Spleen (tissue), 11 donors: ENCODE measurements around the gene VASN. TPM values are rescaled to one million over a fixed set of nuclear protein-coding genes. Genes with fewer than 3 reads are reported as not detected.
"Not testable (repeated sequence)": the region's sequence is repeated elsewhere in the genome, so short reads cannot be mapped to it uniquely, and the experiment has no call there.

Source experiments
- DNase-seq: peaks from one replicate; pipeline ENCODE4 v3.0.0-alpha.2; 2020
- H3K27ac ChIP-seq, 8 donors: fragments of 200-600 bp; sonication (generic) in 7 of 8; 1 replicate in 4 of 8; 2 replicates in 4 of 8; pipeline versions ENCODE4 v1.5.0 to v1.8.0; 2016 to 2021; ENCODE audit warnings: inconsistent platforms in 4 of 8, mild to moderate bottlenecking in 4 of 8, moderate library complexity in 1 of 8
- H3K27me3 ChIP-seq, 7 donors: fragments of 200-600 bp; sonication (generic) in 6 of 7; replicated peaks in 1 of 7; 1 replicate in 4 of 7; 2 replicates in 3 of 7; pipeline versions ENCODE4 v1.5.0 to v1.8.0; 2016 to 2021; ENCODE audit warnings: inconsistent platforms in 3 of 7, mild to moderate bottlenecking in 1 of 7
- H3K36me3 ChIP-seq, 6 donors: fragments of 200-600 bp; sonication (generic) in 5 of 6; 1 replicate in 4 of 6; 2 replicates in 2 of 6; pipeline versions ENCODE4 v1.5.0 to v1.8.0; 2016 to 2021; ENCODE audit warnings: inconsistent platforms in 2 of 6
- H3K4me1 ChIP-seq, 6 donors: fragments of 200-600 bp; sonication (generic) in 5 of 6; 1 replicate in 3 of 6; 2 replicates in 3 of 6; pipeline versions ENCODE4 v1.5.0 to v1.8.0; 2016 to 2021; ENCODE audit warnings: inconsistent platforms in 3 of 6
- H3K4me3 ChIP-seq, 8 donors: fragments of 200-600 bp; sonication (generic) in 7 of 8; 1 replicate in 4 of 8; 2 replicates in 4 of 8; pipeline versions ENCODE4 v1.5.0 to v1.8.0; 2016 to 2021; ENCODE audit warnings: inconsistent platforms in 4 of 8, mild to moderate bottlenecking in 4 of 8, moderate library complexity in 2 of 8
- H3K9me3 ChIP-seq, 8 donors: fragments of 200-600 bp; sonication (generic) in 7 of 8; 1 replicate in 4 of 8; 2 replicates in 4 of 8; pipeline versions ENCODE4 v1.5.0 to v1.8.0; 2016 to 2021; ENCODE audit warnings: inconsistent platforms in 4 of 8
- POLR2A ChIP-seq, 3 donors: fragments of 450-650 bp; IDR thresholded peaks; one replicate each; pipeline ENCODE4 v1.5.1; 2017; ENCODE audit warnings: antibody characterized with exemption in 3 of 3, mild to moderate bottlenecking in 1 of 3
- POLR2AphosphoS5 ChIP-seq, 3 donors: sonication (generic); formaldehyde crosslinking; IDR thresholded peaks; one replicate each; pipeline ENCODE4 v1.5.1; 2017; ENCODE audit warnings: antibody characterized with exemption in 3 of 3
- WGBS, 5 donors: extraction: QIAGEN DNeasy Blood & Tissue Kit in 3 of 5; methylation state at CpG; one replicate each; pipeline versions ENCODE4 v1.1.5 to v1.1.7; 2013 to 2018; 5-methylcytosine and 5-hydroxymethylcytosine counted together
- intact Hi-C: fragments of 100-400 bp; cut with DNase I; formaldehyde crosslinking; loops from one replicate; pipeline ENCODE4 v1.15.0; 2023; ENCODE audit warnings: low total_unique reads
- polyA plus RNA-seq, 3 donors: library from polyadenylated mRNA; stranded (reverse); fragments of 200-250 nt; gene quantifications; one replicate each; pipeline ENCODE4 v1.2.1, GENCODE V29; 2013
- total RNA-seq, 7 donors: library from RNA; depleted of rRNA in 3 of 7; stranded (reverse); fragments of >200 nt in 3 of 7; fragmentation: NEBNext Ultra II Directional in 4 of 7; extraction: Animal tissue kit (Norgen Biotek cat#: 25700) in 4 of 7; gene quantifications; one replicate each; pipeline versions ENCODE4 v1.1.0 to v1.2.1, GENCODE V29; 2016 to 2021
- TF ChIP-seq, protein P1 (sequence below), 11 experiments: fragments of 200-600 bp in 7 of 11; fragments of 450-650 bp in 4 of 11; sonication (generic) in 4 of 11; IDR thresholded peaks in 8 of 11; conservative IDR thresholded peaks in 3 of 11; 1 replicate in 7 of 11; 2 replicates in 4 of 11; pipeline versions ENCODE4 v1.4.0 to v1.8.0; 2016 to 2021; ENCODE audit warnings: antibody characterized with exemption in 11 of 11, inconsistent platforms in 4 of 11, mild to moderate bottlenecking in 1 of 11
- donor health status: healthy with polysubstance abuse.
- donor health status: DM: no; HTN: no; CAD: no; lungs with moderate emphysema.
- donor health status: DM: no; HTN: no; CAD: no.
- donor health status: Bipolar disorder and iron deficiency.
- donor health status: healthy.
- donor health status: DM: no; HTN: no; CAD: no.
- donor health status: DM: yes; HTN: yes; CAD: no.

The VASN gene
- total and polyA plus RNA-seq, 10 donors = 2.0 to 24.9 (median 11.2) TPM

DNA sequence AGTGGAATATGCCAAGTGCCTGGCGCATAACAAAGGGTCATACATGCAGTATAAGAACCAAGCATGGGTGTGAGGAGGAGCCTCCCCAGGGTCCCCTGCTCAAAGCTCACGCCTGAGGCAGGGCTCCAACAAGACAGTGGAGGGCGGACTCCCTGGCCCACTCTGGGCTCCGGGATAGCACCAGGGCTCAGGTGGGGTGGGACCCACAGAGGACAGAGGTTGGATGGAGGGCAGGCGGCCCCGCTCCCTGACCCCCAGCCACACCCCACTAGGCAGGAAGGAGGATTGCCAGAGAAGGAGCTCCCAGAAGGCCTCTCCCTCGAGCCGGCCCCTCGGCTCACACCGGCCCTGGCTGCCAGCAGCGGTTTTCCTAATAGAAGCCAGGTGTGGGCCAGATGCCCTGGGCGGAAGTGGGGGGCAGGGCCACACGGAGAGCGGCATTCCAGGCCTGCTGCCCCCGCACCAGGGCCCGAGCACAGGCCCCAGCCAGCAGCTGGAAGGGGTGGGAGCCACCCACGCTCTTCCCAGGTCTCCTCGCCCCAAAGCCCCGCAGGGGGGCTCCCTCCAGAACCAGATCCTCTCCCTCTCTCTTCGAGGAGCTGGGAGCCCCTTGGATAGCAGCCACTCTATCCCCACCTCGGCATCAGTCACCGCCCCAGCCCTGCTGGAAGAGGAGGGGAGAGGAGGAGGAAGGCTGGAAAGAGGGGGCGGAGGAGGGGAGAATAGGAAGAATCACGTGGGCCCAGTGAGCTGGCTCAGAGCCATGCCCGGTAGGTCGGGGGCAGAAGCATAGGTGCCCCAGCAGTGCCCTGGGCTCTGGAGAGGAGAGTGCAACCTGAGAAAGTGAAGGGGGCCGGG, 21.0 kb downstream of the VASN start:
- intact Hi-C loops = no loop called here
- TF ChIP-seq POLR2AphosphoS5 (IDR thresholded peaks at IDR 0.05) (peak in 1 of 3 donors; percentile 67), POLR2A (IDR thresholded peaks at IDR 0.05) (no peak)

DNA sequence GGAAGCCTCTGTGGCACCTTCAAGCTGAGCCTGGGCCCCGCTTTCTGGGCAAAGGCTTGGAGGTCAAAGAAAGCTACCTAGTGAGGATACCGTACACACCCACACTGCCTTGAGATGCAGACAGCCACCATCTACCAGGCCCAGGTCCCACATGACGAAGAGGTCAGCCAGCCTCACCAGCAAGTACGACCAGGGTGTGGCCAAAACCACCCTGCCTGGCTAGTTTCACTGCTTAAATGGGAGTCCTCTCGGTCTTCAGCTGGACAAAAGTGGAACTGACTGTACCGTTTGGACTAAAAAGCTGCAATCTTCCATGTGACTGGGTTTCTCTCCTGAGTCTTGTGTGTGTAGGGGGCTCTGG, 21.6 kb downstream of the VASN start:
- TF ChIP-seq, protein P1, sequence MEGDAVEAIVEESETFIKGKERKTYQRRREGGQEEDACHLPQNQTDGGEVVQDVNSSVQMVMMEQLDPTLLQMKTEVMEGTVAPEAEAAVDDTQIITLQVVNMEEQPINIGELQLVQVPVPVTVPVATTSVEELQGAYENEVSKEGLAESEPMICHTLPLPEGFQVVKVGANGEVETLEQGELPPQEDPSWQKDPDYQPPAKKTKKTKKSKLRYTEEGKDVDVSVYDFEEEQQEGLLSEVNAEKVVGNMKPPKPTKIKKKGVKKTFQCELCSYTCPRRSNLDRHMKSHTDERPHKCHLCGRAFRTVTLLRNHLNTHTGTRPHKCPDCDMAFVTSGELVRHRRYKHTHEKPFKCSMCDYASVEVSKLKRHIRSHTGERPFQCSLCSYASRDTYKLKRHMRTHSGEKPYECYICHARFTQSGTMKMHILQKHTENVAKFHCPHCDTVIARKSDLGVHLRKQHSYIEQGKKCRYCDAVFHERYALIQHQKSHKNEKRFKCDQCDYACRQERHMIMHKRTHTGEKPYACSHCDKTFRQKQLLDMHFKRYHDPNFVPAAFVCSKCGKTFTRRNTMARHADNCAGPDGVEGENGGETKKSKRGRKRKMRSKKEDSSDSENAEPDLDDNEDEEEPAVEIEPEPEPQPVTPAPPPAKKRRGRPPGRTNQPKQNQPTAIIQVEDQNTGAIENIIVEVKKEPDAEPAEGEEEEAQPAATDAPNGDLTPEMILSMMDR (IDR thresholded peaks at IDR 0.05 in 8 of 11, conservative IDR thresholded peaks at IDR 0.05 in 3 of 11) = no peak
- Histone ChIP-seq H3K36me3 (peaks cover 4 to 100% (median 68%) of the 10 kb centered on the region in 6 donors), H3K4me1 (peaks cover 0 to 69% (median 26%) of the 10 kb centered on the region in 6 donors), H3K4me3 (no peak overlapping the region), H3K9me3 (no peaks in the 10 kb centered on the region), H3K27me3 (no peaks in the 10 kb centered on the region), H3K27ac (peak overlapping the region in 4 of 8 donors; percentile 8 to 60 (median 32))
- 83 to 92% (median 85%) methylated on average over 6 of the region's 6 CpGs for WGBS, 5 donors
- intact Hi-C loops = no loop called here
- DNase-seq = no peak

More for the DNA sequence above, 21.0 kb downstream of the VASN start:
- peak; percentile 70 for DNase-seq
- Histone ChIP-seq H3K4me1 (peaks cover 0 to 75% (median 29%) of the 10 kb centered on the region in 6 donors), H3K36me3 (peaks cover 4 to 100% (median 71%) of the 10 kb centered on the region in 6 donors), H3K27ac (peak overlapping the region in 5 of 8 donors; percentile 4 to 60 (median 22)), H3K9me3 (no peaks in the 10 kb centered on the region), H3K4me3 (no peak overlapping the region), H3K27me3 (no peaks in the 10 kb centered on the region)
- 73 to 84% (median 82%) methylated on average over 21 to 27 of the region's 27 CpGs for WGBS, 5 donors

DNA sequence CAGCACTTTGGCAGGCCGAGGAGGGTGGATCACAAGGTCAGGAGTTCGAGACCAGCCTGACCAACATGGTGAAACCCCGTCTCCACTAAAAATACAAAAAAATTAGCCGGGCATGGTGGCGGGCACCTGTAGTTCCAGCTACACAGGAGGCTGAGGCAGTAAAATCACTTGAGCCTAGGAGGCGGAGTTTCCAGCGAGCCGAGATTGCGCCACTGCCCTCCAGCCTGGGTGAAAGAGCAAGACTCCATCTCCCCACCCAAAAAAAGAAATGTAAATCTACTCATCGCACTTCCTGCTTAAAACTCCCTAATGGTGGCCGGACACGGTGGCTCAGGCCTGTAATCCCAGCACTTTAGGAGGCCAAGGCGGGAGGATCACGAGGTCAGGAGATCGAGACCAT, 22.2 kb downstream of the VASN start:
- Histone ChIP-seq H3K36me3 (peaks cover 4 to 100% (median 66%) of the 10 kb centered on the region in 6 donors), H3K4me1 (peaks cover 0 to 62% (median 23%) of the 10 kb centered on the region in 6 donors), H3K27ac (peak overlapping the region in 1 of 8 donors; percentile 42)
- peak; percentile 49 for DNase-seq
- intact Hi-C loops, H3K27me3 ChIP-seq, H3K9me3 ChIP-seq, H3K4me3 ChIP-seq: not testable (repeated sequence)
- 91 to 95% (median 93%) methylated on average over 15 of the region's 15 CpGs for WGBS, 5 donors

DNA sequence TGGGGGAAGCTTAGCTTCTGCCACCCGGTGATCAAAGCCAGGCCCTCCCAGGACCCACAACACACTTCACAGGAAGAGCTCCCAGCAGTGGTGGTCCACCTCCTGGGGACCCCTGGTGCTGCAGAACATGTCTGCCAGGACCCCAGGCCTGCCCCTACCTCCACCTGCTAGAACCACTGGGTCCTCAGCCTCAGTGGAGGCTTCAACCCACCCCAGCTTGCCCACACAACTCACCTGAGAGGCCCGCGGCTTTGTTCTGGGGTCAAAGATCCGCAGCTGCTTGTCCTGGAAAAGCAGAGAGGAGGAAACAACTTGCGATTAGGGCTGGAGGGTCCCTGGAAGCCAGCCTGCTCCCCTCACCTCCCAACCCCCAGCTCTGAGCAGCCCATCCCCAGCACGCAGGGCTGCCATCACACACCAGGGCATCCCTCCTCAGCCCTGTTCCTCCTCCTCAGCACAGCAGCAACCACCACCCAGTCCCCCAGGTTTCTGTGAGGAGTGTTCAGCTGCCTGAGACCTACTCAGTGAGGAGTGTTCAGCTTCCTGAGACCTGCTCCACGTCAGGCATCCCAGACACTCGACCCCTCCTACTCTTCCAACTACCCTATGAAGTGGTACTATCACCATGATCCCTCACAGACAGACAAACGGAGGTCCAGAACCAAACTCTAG, 23.5 kb downstream of the VASN start:
- H3K4me1 ChIP-seq = peaks cover 0 to 62% (median 13%) of the 10 kb centered on the region in 6 donors
- no peak overlapping the region for H3K27ac ChIP-seq
- TF ChIP-seq POLR2AphosphoS5 (IDR thresholded peaks at IDR 0.05) (no peak), POLR2A (IDR thresholded peaks at IDR 0.05) (no peak)
- TF ChIP-seq, protein P1 (IDR thresholded peaks at IDR 0.05 in 8 of 11, conservative IDR thresholded peaks at IDR 0.05 in 3 of 11) = no peak
- 69 to 77% (median 72%) methylated on average over 6 to 9 of the region's 9 CpGs for WGBS, 5 donors
- peaks cover 0 to 100% (median 63%) of the 10 kb centered on the region in 6 donors for H3K36me3 ChIP-seq
- intact Hi-C loops = no loop called here
- H3K9me3 ChIP-seq = no peaks in the 10 kb centered on the region
- peak; percentile 51 for DNase-seq
- no peaks in the 10 kb centered on the region for H3K27me3 ChIP-seq
- H3K4me3 ChIP-seq = no peak overlapping the region
